GM19372 (cell line): ENCODE data around the gene ZCCHC14.
"Not testable (repeated sequence)": the region's sequence is repeated elsewhere in the genome, so short reads cannot be mapped to it uniquely, and the experiment has no call there.

ENCODE experiments used
- ATAC-seq: cut with Tn5 transposase; IDR thresholded peaks from one replicate; pipeline ENCODE4 v1.9.1; 2021; ENCODE audit warnings: mild to moderate bottlenecking, low read depth, moderate library complexity; ENCODE audit not compliant: unreplicated experiment

The ZCCHC14 gene

GRCh38 chr16:87525352-87525751 is 32.5 kb upstream of the ZCCHC14 start:
- no peak for ATAC-seq

GRCh38 chr16:87524407-87524806 is 31.6 kb upstream of the ZCCHC14 start:
- no peak for ATAC-seq

- ATAC-seq = not testable (repeated sequence)
Observed at GRCh38 chr16:87523605-87524004, 30.8 kb upstream of the ZCCHC14 start.

- not testable (repeated sequence) for ATAC-seq
Observed at GRCh38 chr16:87521764-87522163, 28.9 kb upstream of the ZCCHC14 start.

GRCh38 chr16:87519170-87519569 is 26.3 kb upstream of the ZCCHC14 start:
- ATAC-seq = not testable (repeated sequence)

GRCh38 chr16:87518430-87519051 is 25.7 kb upstream of the ZCCHC14 start:
- ATAC-seq = not testable (repeated sequence)

- not testable (repeated sequence) for ATAC-seq
Observed at GRCh38 chr16:87517610-87518429, 25.0 kb upstream of the ZCCHC14 start.

- ATAC-seq = no peak
Observed at GRCh38 chr16:87516361-87516760, 23.5 kb upstream of the ZCCHC14 start.

GRCh38 chr16:87515475-87516330 is 22.9 kb upstream of the ZCCHC14 start:
- ATAC-seq = no peak

GRCh38 chr16:87509778-87510177 is 17.0 kb upstream of the ZCCHC14 start:
- not testable (repeated sequence) for ATAC-seq

GRCh38 chr16:87507351-87508069 is 14.7 kb upstream of the ZCCHC14 start:
- no peak for ATAC-seq

- no peak for ATAC-seq
Observed at GRCh38 chr16:87506423-87507350, 13.9 kb upstream of the ZCCHC14 start.

- no peak for ATAC-seq
Observed at GRCh38 chr16:87505834-87506233, 13.0 kb upstream of the ZCCHC14 start.

GRCh38 chr16:87503232-87503937 is 10.6 kb upstream of the ZCCHC14 start:
- ATAC-seq = not testable (repeated sequence)

GRCh38 chr16:87502308-87502969 is 9.6 kb upstream of the ZCCHC14 start:
- no peak for ATAC-seq

- ATAC-seq = no peak
Observed at GRCh38 chr16:87501117-87501516, 8.3 kb upstream of the ZCCHC14 start.

- ATAC-seq = no peak
Observed at GRCh38 chr16:87499189-87499486, 6.3 kb upstream of the ZCCHC14 start.
